Measurements from ENCODE around the gene NID1. TPM values are rescaled to one million over a fixed set of nuclear protein-coding genes. Genes with fewer than 3 reads are reported as not detected.

Gene NID1
- polyA plus RNA-seq, 1 donor (not counting 4 experiments of a cell fraction or from before 2014, with no cell fraction given) = 1.8 TPM

DNA sequence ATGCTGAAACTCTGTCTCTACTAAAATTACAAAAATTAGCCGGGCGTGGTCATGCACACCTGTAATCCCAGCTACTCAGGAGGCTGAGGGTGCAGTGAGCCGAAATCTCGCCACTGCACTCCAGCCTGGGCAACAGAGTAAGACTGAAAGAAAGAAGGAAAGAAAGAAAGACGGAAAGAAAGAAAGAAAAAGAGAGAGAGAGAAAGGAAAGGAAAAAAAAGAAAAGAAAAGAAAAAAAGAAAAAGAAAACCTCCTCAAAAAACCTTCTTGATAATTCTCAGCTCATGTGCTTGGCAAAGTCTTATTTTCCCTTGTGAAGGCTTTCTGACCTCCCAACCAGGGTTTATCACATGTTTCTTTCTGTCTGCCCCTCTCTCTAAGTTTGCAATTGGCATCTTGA, 7.3 kb downstream of the NID1 start:
- Histone ChIP-seq H3K9me3 (ENCODE audit: control insufficient read depth, low read depth, low read length) (no peaks in the 10 kb centered on the region), H3K27me3 (ENCODE audit: control insufficient read depth, extremely low read depth, insufficient read depth, low read length) (no peaks in the 10 kb centered on the region), H3K4me3 (ENCODE audit: control insufficient read depth in 2 of 3, extremely low read depth in 1 of 3, insufficient read depth in 2 of 3, low read depth in 1 of 3, low read length in 3 of 3) (no peak overlapping the region), H3K9me1 (ENCODE audit: control insufficient read depth, extremely low read depth, insufficient read depth, low read length) (no peaks in the 10 kb centered on the region), H3K9ac (ENCODE audit: control insufficient read depth, extremely low read depth, insufficient read depth, low read length) (no peak overlapping the region), H3K36me3 (ENCODE audit: control insufficient read depth in 2 of 2, extremely low read depth in 1 of 2, insufficient read depth in 2 of 2, low read length in 2 of 2) (no peaks in the 10 kb centered on the region), H3K79me2 (ENCODE audit: control insufficient read depth, insufficient read depth, low read length) (no peaks in the 10 kb centered on the region), H3K27ac (ENCODE audit: control insufficient read depth, insufficient read depth, low read length) (no peak overlapping the region), H4K20me1 (ENCODE audit: control insufficient read depth, extremely low read depth, insufficient read depth, low read length) (no peaks in the 10 kb centered on the region), H2AFZ (ENCODE audit: control insufficient read depth, low read length) (no peak overlapping the region), H3K4me1 (ENCODE audit: control insufficient read depth, extremely low read depth, insufficient read depth, low read length) (no peaks in the 10 kb centered on the region), H3K4me2 (ENCODE audit: control insufficient read depth, extremely low read depth, insufficient read depth, low read depth, low read length) (no peak overlapping the region)
- TF ChIP-seq, protein P1, sequence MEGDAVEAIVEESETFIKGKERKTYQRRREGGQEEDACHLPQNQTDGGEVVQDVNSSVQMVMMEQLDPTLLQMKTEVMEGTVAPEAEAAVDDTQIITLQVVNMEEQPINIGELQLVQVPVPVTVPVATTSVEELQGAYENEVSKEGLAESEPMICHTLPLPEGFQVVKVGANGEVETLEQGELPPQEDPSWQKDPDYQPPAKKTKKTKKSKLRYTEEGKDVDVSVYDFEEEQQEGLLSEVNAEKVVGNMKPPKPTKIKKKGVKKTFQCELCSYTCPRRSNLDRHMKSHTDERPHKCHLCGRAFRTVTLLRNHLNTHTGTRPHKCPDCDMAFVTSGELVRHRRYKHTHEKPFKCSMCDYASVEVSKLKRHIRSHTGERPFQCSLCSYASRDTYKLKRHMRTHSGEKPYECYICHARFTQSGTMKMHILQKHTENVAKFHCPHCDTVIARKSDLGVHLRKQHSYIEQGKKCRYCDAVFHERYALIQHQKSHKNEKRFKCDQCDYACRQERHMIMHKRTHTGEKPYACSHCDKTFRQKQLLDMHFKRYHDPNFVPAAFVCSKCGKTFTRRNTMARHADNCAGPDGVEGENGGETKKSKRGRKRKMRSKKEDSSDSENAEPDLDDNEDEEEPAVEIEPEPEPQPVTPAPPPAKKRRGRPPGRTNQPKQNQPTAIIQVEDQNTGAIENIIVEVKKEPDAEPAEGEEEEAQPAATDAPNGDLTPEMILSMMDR (optimal IDR thresholded peaks at IDR 0.05 in 1 of 3, IDR thresholded peaks at IDR 0.05 in 1 of 3, conservative IDR thresholded peaks at IDR 0.05 in 1 of 3; ENCODE audit: extremely low read depth in 1 of 3, insufficient read depth in 2 of 3, low read length in 3 of 3) = no peak
- TF ChIP-seq EZH2 (IDR thresholded peaks at IDR 0.05; ENCODE audit: low read length) = no peak
- DNase-seq (ENCODE audit: low read depth, low spot score) (no peak), FAIRE-seq (no peak)
- dilution Hi-C loops (cut with MboI; ENCODE audit: extremely low pct_ligation_motif_present, low sequenced_read_pairs) = no loop called here

DNA sequence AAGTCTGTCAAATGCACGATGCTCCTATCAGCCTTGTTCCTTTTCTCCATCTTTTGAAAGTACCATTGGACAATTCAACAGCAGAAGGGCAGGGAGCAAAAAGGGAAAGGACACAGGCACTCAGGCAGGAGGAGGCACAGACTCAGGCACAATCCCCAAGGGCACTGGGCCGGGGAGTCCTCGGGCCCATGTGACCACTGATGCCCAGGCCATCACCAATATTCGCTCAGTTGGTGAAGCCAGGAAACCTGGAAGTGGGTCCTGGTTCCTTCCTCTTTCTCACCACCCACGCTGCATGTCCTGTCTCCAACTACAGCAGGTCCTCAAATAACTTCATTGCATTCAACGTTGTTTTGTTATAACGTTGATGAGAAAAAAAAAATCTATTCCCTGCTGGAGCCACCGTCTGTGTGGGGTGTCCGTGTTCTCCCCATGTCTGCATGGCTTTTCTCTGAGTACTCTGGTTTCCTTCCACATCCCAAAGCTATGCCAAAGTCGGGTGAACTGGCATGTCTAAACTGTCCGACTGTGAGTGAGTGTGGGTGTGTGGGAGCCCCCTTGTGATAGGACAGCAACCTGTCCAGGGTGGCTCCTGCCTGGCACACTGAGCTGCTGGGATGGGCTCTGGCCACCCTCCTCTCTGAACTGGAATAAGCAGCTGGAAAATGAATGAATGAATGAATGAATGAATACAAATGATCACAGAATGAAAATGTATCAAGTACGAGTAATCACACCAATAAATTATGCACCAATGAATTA, 12.5 kb downstream of the NID1 start:
- H3K4me1 ChIP-seq (ENCODE audit: control insufficient read depth, extremely low read depth, insufficient read depth, low read length) = no peaks in the 10 kb centered on the region
- no peaks in the 10 kb centered on the region for H3K27me3 ChIP-seq (ENCODE audit: control insufficient read depth, extremely low read depth, insufficient read depth, low read length)
- H3K9me3 ChIP-seq (ENCODE audit: control insufficient read depth, low read depth, low read length) = no peaks in the 10 kb centered on the region
- no peaks in the 10 kb centered on the region for H3K36me3 ChIP-seq (ENCODE audit: control insufficient read depth in 2 of 2, extremely low read depth in 1 of 2, insufficient read depth in 2 of 2, low read length in 2 of 2)
- FAIRE-seq (no peak), DNase-seq (ENCODE audit: low read depth, low spot score) (no peak)
- H3K4me3 ChIP-seq (ENCODE audit: control insufficient read depth in 2 of 3, extremely low read depth in 1 of 3, insufficient read depth in 2 of 3, low read depth in 1 of 3, low read length in 3 of 3) = no peak overlapping the region
- H3K4me2 ChIP-seq (ENCODE audit: control insufficient read depth, extremely low read depth, insufficient read depth, low read depth, low read length) = no peak overlapping the region
- no peaks in the 10 kb centered on the region for H3K79me2 ChIP-seq (ENCODE audit: control insufficient read depth, insufficient read depth, low read length)
- no peak overlapping the region for H2AFZ ChIP-seq (ENCODE audit: control insufficient read depth, low read length)
- no peaks in the 10 kb centered on the region for H3K9me1 ChIP-seq (ENCODE audit: control insufficient read depth, extremely low read depth, insufficient read depth, low read length)
- dilution Hi-C loops (cut with MboI; ENCODE audit: extremely low pct_ligation_motif_present, low sequenced_read_pairs) = no loop called here
- no peak overlapping the region for H3K27ac ChIP-seq (ENCODE audit: control insufficient read depth, insufficient read depth, low read length)
- no peak overlapping the region for H3K9ac ChIP-seq (ENCODE audit: control insufficient read depth, extremely low read depth, insufficient read depth, low read length)
- H4K20me1 ChIP-seq (ENCODE audit: control insufficient read depth, extremely low read depth, insufficient read depth, low read length) = no peaks in the 10 kb centered on the region
- no peak for TF ChIP-seq EZH2 (IDR thresholded peaks at IDR 0.05; ENCODE audit: low read length)
- TF ChIP-seq, protein P1 (optimal IDR thresholded peaks at IDR 0.05 in 1 of 3, IDR thresholded peaks at IDR 0.05 in 1 of 3, conservative IDR thresholded peaks at IDR 0.05 in 1 of 3; ENCODE audit: extremely low read depth in 1 of 3, insufficient read depth in 2 of 3, low read length in 3 of 3) = peak in 1 of 3 experiments; percentile 19

All from keratinocyte (primary cell).